Measurements from ENCODE around the gene PPM1K.

Gene PPM1K

DNA sequence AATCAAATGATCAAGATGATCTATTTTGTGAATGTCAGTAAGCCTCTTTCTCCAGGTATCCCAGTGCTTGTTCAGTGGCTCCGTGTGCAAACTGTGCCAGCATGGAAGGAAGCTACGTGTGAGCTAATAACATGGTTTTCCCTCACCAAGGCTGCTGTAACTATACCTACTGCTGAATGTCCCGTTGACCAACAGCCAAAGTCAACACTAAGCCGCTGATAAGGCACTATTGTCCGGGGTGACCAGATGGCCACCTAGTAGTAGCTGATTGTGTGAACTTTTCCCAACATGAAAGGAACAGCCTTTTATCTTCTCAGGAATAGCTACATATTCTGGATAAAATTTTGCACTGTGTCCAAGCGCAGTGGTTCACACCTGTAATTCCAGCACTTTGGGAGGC is 68.0 kb downstream of the PPM1K start:
- DNase-seq: no peak

- DNase-seq: no peak
Observed at GRCh38 chr4:88215351-88215750, 69.0 kb downstream of the PPM1K start.

DNA sequence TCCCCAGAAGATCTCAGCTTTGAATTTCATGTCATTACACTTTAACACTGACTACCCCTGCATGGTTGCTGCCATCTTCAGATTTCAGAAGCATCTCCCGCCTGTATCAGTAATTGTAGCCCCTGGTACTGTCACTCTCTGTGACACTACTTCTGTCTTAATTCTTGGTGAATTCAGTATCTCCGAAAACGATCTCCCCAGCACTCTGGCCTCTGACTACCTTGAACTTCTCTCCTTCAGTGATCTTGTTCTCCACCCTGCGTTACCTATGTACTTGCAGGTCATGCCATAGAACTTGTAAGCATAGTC is 72.2 kb downstream of the PPM1K start:
- DNase-seq: no peak

DNA sequence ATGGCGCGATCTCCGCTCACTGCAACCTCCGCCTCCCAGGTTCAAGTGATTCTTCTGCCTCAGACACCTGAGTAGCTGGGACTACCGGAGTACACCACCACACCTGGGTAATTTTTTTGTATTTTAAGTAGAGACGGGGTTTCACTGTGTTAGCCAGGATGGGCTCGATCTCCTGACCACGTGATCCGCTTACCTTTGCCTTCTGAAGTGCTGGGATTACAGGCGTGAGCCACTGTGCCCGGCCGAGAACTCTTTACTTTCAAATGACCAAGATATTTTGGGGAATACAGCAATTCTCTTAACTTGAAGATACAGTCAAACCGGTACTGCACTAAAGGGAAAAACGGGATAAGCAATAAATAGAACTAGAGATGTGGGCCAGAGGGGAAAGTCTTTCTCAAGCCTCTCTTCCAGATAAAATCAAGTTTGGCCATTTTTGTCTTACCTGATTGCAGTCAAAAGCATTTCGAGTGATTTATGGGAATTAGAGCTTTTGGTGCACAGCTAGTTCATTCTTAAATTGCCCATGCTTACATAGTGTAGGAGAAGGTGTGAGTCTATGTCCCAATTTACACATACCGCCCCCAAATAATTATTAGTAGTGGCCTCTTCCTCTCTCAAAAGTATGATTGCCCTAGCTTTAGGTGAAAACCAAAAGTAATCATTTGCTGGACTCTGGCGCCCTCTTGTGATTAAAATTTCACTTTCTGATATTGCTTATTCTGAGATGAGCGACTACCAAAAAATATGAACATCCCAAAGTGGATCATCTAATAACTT is 72.7 kb downstream of the PPM1K start:
- DNase-seq: no peak

GRCh38 chr4:88208156-88208555 is 76.2 kb downstream of the PPM1K start:
- no peak for DNase-seq

All from right hindlimb (tissue), 1 donor.